KBM-7 (cell line): Measurements from ENCODE around the gene MKKS.

Source experiments
- DNase-seq: peaks from one replicate; pipeline ENCODE4 v3.0.0-alpha.2; 2015
- in situ Hi-C: fragments of 300-500 bp; cut with MboI; formaldehyde crosslinking; loops from 2 replicates; pipeline ENCODE4 v1.14.3; 2020; ENCODE audit warnings: low sequenced_read_pairs, low pct_unique_long_range_greater_than_20kb, mixed read lengths

MKKS gene

GRCh38 chr20:10352934-10353824, 80.8 kb downstream of the MKKS start:
- in situ Hi-C loops: no loop called here
- no peak for DNase-seq
